Umbilical cord (tissue), 2 donors: Measurements from ENCODE around the gene GHRL. TPM values are rescaled to one million over a fixed set of nuclear protein-coding genes. Genes with fewer than 3 reads are reported as not detected.
"Not testable (repeated sequence)": the region's sequence is repeated elsewhere in the genome, so short reads cannot be mapped to it uniquely, and the experiment has no call there.

ENCODE experiments used
- DNase-seq: peaks from one replicate; pipeline ENCODE4 v3.0.0-alpha.2; 2015; ENCODE audit warnings: low spot score
- total RNA-seq: library from RNA; depleted of rRNA; stranded (reverse); fragments of >200 nt; gene quantifications from one replicate; pipeline ENCODE4 v1.2.3, GENCODE V29; 2014; ENCODE audit warnings: low replicate concordance; ENCODE audit not compliant: insufficient read depth

Gene GHRL
- total RNA-seq, 1 donor from 2014 or later: not detected

- no peak for DNase-seq
These were observed 6.4 kb upstream of the GHRL start for GRCh38 chr3:10299175-10299574.

DNA sequence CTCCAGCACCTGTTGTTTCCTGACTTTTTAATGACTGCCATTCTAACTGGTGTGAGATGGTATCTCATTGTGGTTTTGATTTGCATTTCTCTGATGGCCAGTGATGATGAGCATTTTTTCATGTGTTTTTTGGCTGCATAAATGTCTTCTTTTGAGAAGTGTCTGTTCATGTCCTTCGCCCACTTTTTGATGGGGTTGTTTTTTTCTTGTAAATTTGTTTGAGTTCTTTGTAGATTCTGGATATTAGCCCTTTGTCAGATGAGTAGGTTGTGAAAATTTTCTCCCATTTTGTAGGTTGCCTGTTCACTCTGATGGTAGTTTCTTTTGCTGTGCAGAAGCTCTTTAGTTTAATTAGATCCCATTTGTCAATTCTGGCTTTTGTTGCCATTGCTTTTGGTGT, 5.3 kb upstream of the GHRL start:
- not testable (repeated sequence) for DNase-seq

DNA sequence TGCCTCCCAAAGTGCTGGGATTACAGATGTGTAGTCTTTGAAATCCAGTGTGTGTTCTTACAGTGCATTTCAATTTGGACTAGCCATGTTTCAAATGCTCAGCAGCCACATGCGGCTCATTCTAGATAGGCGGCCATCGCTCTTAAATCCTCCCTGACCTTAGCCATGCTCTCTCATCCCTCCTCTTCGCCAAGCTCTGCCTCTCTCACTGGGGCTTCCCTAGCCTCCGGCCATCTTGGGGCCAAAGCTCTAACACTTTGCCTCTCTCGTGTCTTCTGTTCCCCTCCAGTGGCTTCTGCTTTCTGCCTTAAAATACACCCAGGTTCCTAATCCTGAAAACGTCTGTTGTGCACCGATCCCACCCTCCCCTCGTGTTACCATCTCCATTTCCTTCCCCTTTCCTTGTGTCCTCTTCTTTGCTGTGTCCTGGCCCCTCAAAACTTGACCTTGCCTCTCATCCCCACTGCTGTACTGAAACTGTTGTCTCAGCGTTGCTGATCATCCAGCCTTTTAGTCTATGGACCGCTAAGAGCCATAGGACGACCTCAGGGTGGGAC, 1.4 kb upstream of the GHRL start:
- no peak for DNase-seq

DNA sequence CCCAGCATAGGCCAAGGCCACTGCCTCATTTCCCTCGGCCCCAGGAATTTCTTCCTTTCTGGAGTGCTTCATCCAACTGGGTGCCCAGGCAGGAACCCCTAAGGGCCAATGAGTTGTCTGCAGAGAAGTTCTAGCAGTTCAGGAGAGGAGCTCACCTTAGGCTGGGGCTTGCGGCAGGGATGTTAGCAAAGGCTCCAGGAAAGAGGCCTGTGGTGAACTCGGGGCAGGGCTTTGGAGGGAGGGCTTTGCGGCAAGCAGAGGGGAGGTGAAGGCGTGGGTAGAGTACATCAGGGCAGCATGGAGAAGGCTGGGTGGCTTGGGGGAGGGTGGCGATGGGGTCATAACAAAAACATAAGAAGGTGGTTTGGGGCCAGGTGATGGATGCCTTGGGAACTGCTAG, 1.1 kb downstream of the GHRL start:
- no peak for DNase-seq

- DNase-seq: no peak
These were observed 2.1 kb downstream of the GHRL start for GRCh38 chr3:10290481-10291176.

- DNase-seq: no peak
These were observed 2.9 kb downstream of the GHRL start for GRCh38 chr3:10289787-10290355.

DNA sequence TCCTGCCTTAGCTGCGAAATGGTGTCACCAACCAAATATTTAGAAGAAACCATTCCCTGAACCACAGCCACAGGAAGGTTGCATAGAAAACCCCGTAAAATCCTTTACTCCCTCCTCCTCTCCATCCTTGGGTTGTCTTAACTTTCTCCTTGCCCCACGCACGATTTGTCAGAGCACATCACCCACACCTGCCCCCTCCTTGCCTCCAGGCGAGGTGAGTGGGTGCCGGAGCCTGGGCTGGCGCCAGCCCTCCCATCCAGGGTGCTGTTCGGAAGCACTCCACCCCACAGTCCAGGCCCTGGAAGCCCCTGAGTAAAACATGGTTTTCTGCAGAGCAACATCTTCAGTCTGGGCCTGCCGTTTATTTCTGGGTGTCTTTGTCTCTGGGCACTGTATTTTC, 3.7 kb downstream of the GHRL start:
- DNase-seq: no peak

- DNase-seq: no peak
These were observed 4.2 kb downstream of the GHRL start for GRCh38 chr3:10288575-10288960.

DNA sequence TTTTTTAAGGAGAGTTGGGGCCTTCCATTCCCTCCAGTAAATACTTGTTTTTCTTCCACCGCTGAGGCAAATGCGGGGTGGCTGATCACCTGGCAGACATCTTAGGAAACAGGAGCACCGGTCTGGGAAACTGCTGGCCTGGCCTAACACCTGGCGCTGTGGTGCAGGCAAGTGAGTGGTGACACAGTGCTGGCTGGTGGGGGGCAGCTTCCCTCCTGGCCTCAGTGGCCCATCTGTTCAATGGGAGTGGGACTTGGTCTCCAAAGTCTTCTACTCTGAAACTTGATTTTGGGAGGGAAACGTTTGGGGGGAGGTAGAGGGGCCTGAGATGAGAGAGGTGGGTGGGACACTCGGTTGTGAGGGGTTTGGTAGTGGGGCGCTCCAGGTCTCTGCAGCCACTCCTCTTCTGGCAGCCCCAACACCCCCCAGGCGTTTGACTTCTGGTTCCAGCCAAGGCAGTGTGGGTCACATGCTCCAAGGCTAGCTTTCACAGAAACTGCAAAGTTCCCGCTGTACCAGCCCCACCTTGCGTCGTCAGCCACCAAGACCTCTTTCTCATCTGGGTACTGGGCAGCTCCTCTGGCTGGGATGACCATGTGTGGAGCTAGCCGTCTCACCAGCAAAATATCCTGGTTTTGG, 4.7 kb downstream of the GHRL start:
- DNase-seq: no peak

- DNase-seq: peak; percentile 33
These were observed 6.0 kb downstream of the GHRL start for GRCh38 chr3:10286596-10287295.

DNA sequence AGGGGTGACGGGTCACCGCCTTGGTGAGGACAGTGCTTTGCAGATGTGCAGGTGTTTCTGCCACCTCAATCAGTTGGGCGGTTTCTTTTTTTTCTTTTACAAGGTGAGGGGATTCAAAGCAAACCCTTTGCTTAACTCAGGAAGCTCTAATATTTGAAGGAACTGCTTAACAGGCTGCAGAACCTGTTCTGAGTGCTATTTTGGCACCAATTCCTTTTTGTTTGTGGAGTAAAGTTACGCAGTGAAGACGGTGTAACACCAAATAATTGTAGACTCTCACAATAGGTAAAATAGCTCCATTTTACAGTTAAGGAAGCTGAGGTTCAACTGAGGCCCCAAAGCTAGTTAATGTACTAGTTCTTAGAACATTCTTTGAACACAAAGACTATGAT, 6.6 kb downstream of the GHRL start:
- no peak for DNase-seq

GRCh38 chr3:10285272-10286132, 7.2 kb downstream of the GHRL start:
- no peak for DNase-seq

DNA sequence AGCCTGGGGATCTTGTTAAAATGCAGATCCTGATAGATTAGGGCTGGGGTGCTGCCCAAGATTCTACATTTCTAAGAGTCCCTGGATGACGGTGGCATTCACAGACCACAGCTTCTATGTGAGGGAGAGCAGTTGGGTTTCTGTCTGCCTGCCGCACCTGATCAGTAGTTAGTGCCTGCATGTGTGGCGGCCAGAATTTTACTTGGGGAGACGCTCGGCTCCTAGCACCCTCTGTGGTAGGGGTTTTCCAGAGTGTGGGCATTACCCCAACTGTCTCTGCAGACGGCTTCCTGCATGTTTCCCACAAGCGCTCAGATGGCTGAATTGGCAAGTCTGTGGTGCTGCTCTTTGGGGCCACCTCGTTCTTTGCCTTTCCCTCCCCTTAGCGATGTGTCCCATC, 8.3 kb downstream of the GHRL start:
- no peak for DNase-seq

GRCh38 chr3:10283638-10284037, 9.1 kb downstream of the GHRL start:
- no peak for DNase-seq

GRCh38 chr3:10281951-10282350, 10.8 kb downstream of the GHRL start:
- no peak for DNase-seq

DNA sequence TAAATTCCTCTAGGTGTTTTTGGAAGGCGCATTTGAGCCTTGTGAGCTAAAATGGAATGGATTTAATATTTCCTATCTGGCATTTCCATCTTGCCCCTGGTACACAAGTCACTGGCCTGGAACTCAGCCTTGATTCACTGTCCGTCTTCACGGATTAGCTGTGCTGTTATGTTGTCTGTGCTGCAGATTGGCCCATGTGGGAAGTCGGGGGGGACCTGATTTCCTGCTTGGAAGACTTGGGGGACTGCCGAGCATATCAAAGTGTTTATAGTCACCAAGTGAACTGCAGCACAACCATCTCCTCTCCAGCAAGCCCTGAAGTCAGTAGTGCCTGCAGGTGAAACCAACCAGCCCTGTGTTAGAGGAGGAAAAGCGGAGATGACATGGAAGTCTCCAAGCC, 12.2 kb downstream of the GHRL start:
- DNase-seq: no peak

- DNase-seq: no peak
These were observed 12.6 kb downstream of the GHRL start for GRCh38 chr3:10280177-10280529.

DNA sequence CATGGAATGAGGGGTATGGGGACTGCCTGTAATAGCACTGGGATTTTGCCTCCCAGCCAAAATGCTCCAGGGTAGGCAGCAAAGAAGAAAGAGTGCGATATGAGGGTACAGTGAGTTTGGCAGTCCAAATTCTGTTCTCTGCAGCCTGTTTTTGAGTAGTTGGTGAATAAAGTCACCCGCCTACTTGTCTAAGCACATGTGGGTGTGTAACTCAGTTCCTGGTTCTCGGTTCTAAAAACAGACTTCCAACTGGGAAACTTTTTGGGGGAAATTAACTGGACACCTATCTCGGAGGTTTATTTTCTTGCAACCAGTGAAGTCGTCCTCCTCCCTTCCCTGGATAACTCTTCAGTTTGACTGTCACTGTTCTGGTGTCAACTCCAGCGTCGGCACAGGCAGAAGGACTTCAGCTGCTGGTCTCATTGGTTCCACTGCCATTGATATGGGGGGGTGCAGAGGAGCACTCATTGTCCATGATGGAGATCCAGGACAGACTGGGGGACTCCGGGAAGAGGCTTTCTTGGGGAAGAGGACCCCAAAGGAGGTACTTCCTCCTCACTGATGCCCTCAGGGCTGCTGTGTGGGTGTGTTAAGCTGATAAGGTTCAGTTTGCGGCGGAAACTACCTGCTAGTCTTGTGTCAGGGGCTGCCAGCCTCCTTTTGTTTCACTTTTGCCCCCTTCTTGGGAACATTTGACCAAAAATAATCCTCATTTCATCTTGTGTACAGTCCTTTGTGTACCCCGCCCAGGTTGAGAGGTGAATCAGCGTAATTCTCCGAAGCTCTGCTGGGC, 13.2 kb downstream of the GHRL start:
- no peak for DNase-seq

GRCh38 chr3:10278501-10278900, 14.2 kb downstream of the GHRL start:
- no peak for DNase-seq

DNA sequence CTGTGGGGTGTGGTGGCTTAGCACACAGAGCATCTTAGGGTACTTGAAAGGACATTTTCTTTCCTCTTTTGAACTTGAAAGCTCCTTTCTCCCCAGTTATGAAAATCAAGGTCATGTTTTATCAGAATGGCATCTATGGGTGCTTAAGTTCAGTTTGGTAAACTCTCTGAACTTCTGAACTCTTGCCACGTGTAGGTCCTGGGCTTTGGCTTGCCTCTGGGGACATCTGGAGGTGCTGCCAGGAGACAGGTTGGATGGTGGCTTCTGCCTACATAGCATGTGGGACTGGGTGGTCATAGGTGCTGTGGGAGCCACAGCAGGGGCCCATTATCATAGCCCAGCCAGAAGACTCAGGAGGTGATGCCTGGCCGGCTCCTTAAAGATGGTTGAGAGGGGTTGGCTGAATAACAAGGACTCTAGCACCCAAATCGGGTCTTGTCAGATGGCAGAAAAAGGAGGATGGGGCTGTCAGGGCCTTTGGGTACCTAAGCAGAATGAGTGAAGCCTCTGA, 15.6 kb downstream of the GHRL start:
- no peak for DNase-seq
